SK-N-MC (cell line): ENCODE data around the gene SUSD5.
A peak's percentile ranks its signal among the peaks of the same experiment; 100 is the strongest.

Experiments used
- DNase-seq: peaks from one replicate; pipeline ENCODE4 v3.0.0-alpha.2; 2011; ENCODE audit warnings: low read depth, low spot score
- H3K27ac ChIP-seq: fragments of 200-600 bp; sonication (generic); 2 replicates; pipeline ENCODE4 v1.5.1; 2016; ENCODE audit warnings: mixed run types
- H3K36me3 ChIP-seq: fragments of 200-600 bp; sonication (generic); 2 replicates; pipeline ENCODE4 v1.6.1; 2017; ENCODE audit warnings: antibody characterized with exemption, low read length, mixed read lengths; ENCODE audit not compliant: insufficient read depth
- H3K4me3 ChIP-seq: fragments of 200-600 bp; sonication (generic); 2 replicates; pipeline ENCODE4 v1.5.1; 2016
- H3K9ac ChIP-seq: fragments of 200-600 bp; sonication (generic); 2 replicates; pipeline ENCODE4 v1.8.0; 2017; ENCODE audit warnings: mixed run types, mixed read lengths; ENCODE audit not compliant: insufficient read length
- H3K9me3 ChIP-seq: fragments of 200-600 bp; sonication (generic); 2 replicates; pipeline ENCODE4 v1.6.1; 2017; ENCODE audit warnings: low read depth, mild to moderate bottlenecking, antibody characterized with exemption, low read length, moderate library complexity, mixed read lengths
- EZH2 ChIP-seq: fragments of 200-600 bp; sonication (generic); IDR thresholded peaks from one replicate; pipeline ENCODE4 v1.6.1; 2017; ENCODE audit warnings: antibody characterized with exemption
- FOXP2 ChIP-seq: optimal IDR thresholded peaks from 2 replicates; pipeline ENCODE3; 2011; ENCODE audit warnings: mild to moderate bottlenecking, moderate library complexity; ENCODE audit not compliant: insufficient read depth; ENCODE audit errors: extremely low read length, control extremely low read depth
- POLR2AphosphoS5 ChIP-seq: IDR thresholded peaks from 2 replicates; pipeline ENCODE4 v1.6.1; 2012; ENCODE audit warnings: mild to moderate bottlenecking, low read depth, low read length, borderline replicate concordance

The SUSD5 gene

DNA sequence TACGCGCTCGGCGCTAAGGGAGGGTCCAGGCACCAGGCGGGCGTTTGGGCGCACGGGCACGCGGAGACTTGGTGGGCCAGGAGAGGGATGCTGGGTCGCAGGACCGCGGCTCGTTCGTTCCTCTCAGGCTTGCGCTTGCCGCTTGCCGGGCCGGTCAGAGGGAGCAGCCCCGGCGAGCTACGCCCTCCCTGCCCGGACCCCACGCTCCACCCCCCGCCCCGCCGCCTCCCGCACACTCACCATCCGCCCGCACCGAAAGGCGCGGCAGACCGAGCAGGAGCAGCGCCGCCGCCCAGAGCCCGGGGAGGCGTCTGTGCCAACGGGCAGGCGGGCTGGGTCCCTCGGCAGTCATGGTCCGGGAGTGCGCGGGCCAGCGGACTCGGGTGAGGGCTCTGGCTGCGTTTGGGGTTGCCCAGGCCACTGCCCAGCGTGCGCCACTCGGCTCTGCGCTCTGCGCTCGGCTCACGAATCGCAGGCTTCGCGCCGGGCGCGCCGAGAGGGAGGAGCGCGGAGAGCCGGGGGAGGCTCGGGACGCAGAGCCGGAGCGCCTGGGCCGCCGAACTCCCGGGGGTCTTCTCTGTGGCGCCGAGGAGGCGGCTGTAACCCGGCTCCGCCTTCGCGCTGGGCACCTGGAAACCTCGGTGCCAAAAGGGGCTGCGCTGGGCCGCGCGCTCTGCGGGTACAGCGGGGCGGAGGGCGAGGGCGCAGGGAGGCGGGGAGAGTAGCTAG lies at the start of gene SUSD5:
Gene SUSD5, minus strand, starts transcription at position 365 of the 729 bp plus-strand sequence. Its CDS starts 13 bp downstream, at position 352.
- Histone ChIP-seq H3K9ac (no peak within 1 kb of the TSS), H3K27ac (no peak within 1 kb of the TSS), H3K36me3 (no peaks in the 10 kb centered on the region), H3K4me3 (peak within 1 kb of the TSS; percentile 65), H3K9me3 (no peaks in the 10 kb centered on the region)
- no peak for DNase-seq
- TF ChIP-seq EZH2 (no peak), POLR2AphosphoS5 (no peak), FOXP2 (no peak)

GRCh38 chr3:33260104-33260503 lies 41.5 kb upstream of the SUSD5 start:
- H3K9me3 ChIP-seq: no peaks in the 10 kb centered on the region
- no peak overlapping the region for H3K4me3 ChIP-seq
- TF ChIP-seq FOXP2: no peak
- TF ChIP-seq EZH2: no peak
- no peak for TF ChIP-seq POLR2AphosphoS5
- no peak for DNase-seq
- H3K9ac ChIP-seq: no peak overlapping the region
- no peak overlapping the region for H3K27ac ChIP-seq
- H3K36me3 ChIP-seq: no peaks in the 10 kb centered on the region

DNA sequence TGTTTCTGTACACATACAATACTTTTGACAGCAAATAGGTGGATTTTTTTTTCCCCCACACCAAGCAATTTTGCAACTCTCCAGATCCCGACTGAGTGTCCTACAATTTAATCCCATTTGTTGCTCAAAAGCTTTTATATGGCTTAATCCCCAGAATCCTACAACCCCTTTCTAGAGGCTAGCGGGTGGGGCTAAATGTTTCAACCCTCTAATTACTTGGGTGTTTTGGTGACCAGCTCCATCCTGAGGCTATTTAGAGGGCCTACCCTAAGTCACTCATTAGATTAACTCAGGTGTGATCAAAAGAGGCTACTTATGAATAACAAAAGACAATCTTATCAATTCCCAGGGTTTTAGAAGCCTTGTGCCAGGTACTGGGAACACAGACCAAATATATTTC lies 37.6 kb upstream of the SUSD5 start:
- Histone ChIP-seq H3K9ac (no peak overlapping the region), H3K36me3 (no peaks in the 10 kb centered on the region), H3K27ac (no peak overlapping the region), H3K4me3 (no peak overlapping the region), H3K9me3 (no peaks in the 10 kb centered on the region)
- DNase-seq: no peak
- TF ChIP-seq FOXP2 (no peak), EZH2 (no peak), POLR2AphosphoS5 (no peak)

DNA sequence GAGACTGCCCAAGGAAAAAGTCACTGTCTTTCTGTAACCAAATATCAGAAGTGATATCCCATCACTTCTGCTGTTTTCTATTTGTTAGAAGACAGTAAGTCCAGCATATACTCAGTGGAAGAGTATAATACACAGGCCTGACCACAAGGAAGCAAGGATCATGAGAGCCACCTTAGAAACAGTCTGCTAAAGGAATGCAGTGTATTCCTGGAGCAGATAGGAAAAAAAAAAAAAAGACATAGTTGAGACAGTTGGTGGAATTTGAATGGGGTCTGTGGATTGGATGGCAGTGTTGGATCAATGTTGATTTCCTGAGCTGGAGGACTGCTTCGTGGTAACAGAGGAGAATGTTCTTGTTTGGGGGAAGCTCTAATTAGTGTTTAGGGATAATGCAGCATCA lies 32.1 kb upstream of the SUSD5 start:
- Histone ChIP-seq H3K27ac (no peak overlapping the region), H3K9me3 (no peaks in the 10 kb centered on the region), H3K4me3 (no peak overlapping the region), H3K9ac (no peak overlapping the region), H3K36me3 (no peaks in the 10 kb centered on the region)
- no peak for DNase-seq
- no peak for TF ChIP-seq POLR2AphosphoS5
- TF ChIP-seq FOXP2: no peak
- TF ChIP-seq EZH2: no peak

DNA sequence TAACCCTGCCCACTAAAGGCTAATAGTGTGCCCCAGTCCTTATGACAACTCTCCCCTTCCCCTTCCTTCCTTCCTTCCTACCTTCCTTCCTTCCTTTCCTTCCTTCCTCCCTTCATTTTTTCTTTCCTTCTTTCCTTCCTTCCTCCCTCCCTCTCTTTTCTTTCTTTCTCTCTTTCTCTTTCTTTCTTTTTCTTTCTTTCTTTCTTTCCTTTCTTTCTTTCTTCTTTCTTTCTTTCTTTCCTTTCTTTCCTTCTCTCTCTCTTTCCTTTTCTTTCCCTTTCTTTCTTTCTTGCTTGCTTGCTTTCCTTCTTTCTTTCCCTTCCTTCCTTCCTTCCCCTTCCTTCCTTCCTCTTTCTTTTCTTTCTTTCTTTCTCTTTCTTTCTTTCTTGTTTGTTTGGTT lies 28.2 kb upstream of the SUSD5 start:
- Histone ChIP-seq H3K4me3 (no peak overlapping the region), H3K36me3 (no peaks in the 10 kb centered on the region), H3K9me3 (no peaks in the 10 kb centered on the region), H3K27ac (no peak overlapping the region), H3K9ac (no peak overlapping the region)
- no peak for TF ChIP-seq EZH2
- no peak for TF ChIP-seq FOXP2
- no peak for TF ChIP-seq POLR2AphosphoS5
- no peak for DNase-seq

GRCh38 chr3:33240261-33240660 lies 21.7 kb upstream of the SUSD5 start:
- TF ChIP-seq POLR2AphosphoS5: no peak
- no peak for TF ChIP-seq FOXP2
- no peak for TF ChIP-seq EZH2
- H3K9me3 ChIP-seq: no peaks in the 10 kb centered on the region
- H3K27ac ChIP-seq: no peak overlapping the region
- no peak overlapping the region for H3K4me3 ChIP-seq
- no peaks in the 10 kb centered on the region for H3K36me3 ChIP-seq
- DNase-seq: no peak
- H3K9ac ChIP-seq: no peak overlapping the region

DNA sequence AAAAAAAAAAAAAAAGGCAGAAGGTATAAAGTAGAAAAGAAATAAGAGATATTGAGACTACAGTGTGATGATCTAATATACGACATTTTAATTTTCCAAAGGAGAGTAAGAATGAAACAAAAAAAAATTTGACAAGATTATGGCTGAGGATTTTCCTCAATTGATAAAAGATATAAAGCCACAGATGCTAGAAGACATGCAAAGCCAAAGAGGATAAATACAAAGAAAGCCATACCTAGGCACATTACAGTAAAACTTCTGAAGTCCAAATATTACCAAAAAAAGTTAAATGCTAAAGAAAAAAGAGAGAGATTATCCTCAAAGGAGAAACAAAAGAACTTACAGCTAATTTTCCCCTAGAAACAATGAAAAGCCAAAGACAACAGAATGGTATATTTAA lies 20.3 kb upstream of the SUSD5 start:
- H3K27ac ChIP-seq: no peak overlapping the region
- no peak for DNase-seq
- no peak overlapping the region for H3K4me3 ChIP-seq
- H3K9ac ChIP-seq: no peak overlapping the region
- no peak for TF ChIP-seq FOXP2
- no peak for TF ChIP-seq POLR2AphosphoS5
- TF ChIP-seq EZH2: no peak
- H3K9me3 ChIP-seq: no peaks in the 10 kb centered on the region
- H3K36me3 ChIP-seq: no peaks in the 10 kb centered on the region

- Histone ChIP-seq H3K9ac (no peak overlapping the region), H3K4me3 (no peak overlapping the region), H3K27ac (no peak overlapping the region), H3K9me3 (no peaks in the 10 kb centered on the region), H3K36me3 (no peaks in the 10 kb centered on the region)
- no peak for TF ChIP-seq FOXP2
- no peak for TF ChIP-seq EZH2
- no peak for TF ChIP-seq POLR2AphosphoS5
- no peak for DNase-seq
Measured at GRCh38 chr3:33237439-33237838, 18.8 kb upstream of the SUSD5 start.

GRCh38 chr3:33236005-33236404 lies 17.4 kb upstream of the SUSD5 start:
- TF ChIP-seq FOXP2 (no peak), POLR2AphosphoS5 (no peak), EZH2 (no peak)
- DNase-seq: no peak
- Histone ChIP-seq H3K36me3 (no peaks in the 10 kb centered on the region), H3K9ac (no peak overlapping the region), H3K27ac (no peak overlapping the region), H3K4me3 (no peak overlapping the region), H3K9me3 (no peaks in the 10 kb centered on the region)
